NK-92 (cell line): Measurements from ENCODE around the gene PROZ.

ENCODE experiments used
- DNase-seq: peaks from one replicate; lab custom pipeline; 2025; ENCODE audit not compliant: unreplicated experiment; lab: John Stamatoyannopoulos, UW

PROZ gene

DNA sequence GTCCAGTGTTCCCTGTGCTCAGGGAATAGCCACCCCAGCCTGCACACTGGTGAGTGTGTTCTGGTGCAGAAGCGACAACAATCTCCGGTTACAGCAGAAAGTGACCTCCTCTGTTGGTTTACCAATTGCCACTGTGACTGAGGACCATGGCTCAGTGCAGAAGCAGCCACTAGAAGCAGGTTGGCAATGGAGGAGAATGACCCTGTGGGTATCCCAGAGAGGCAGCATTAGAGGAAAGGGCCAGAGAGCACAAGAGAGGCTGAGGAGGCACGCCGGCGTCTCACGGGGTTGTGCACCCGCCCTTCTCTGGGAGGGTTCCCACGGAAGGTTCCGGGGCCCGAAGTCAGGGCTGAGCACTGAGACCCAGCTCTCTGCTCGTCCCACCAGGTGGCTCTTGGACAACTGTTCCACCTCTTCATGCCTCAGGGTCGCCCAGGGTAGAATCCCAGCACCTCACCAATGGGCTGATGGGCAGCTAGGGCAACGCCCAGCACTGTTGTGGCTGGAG lies 14.0 kb downstream of the PROZ start:
- DNase-seq: no peak

DNA sequence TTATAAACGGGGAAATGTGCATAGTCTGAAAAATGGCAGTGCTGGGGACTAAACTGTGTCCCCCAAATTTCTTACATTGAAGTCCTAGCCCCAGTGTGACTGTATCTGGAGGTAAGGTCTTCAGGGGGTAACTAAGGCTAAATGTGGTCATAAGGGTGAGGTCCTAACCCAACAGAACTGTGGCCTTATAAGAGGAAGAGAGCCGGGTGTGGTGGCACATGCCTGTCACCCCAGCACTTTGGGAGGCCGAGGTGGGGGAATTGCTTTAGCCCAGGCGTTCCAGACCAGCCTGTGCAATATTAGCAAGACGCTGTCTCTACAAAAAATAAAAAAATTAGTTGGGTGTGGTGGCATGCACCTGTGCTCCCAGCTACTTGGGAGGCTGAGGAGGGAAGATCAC lies 17.8 kb downstream of the PROZ start:
- DNase-seq: no peak

DNA sequence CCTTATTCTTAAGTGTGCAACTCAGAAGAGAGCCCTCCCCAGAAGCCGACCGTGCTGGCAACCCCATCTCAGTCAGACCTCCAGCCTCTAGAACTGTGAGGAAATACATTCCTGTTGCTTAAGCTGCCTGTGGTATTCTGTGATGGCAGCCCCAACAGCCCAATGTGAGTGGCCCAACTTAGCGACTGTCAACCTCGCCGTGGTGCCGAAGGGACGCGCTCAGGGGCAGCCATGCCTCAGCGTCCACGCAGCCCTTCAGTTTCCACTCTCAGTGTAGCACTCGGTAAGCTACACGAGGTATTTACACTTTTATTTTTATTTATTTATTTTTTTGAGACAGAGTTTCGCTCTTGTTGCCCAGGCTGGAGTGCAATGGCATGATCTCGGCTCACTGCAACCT lies 18.4 kb downstream of the PROZ start:
- DNase-seq: no peak

DNA sequence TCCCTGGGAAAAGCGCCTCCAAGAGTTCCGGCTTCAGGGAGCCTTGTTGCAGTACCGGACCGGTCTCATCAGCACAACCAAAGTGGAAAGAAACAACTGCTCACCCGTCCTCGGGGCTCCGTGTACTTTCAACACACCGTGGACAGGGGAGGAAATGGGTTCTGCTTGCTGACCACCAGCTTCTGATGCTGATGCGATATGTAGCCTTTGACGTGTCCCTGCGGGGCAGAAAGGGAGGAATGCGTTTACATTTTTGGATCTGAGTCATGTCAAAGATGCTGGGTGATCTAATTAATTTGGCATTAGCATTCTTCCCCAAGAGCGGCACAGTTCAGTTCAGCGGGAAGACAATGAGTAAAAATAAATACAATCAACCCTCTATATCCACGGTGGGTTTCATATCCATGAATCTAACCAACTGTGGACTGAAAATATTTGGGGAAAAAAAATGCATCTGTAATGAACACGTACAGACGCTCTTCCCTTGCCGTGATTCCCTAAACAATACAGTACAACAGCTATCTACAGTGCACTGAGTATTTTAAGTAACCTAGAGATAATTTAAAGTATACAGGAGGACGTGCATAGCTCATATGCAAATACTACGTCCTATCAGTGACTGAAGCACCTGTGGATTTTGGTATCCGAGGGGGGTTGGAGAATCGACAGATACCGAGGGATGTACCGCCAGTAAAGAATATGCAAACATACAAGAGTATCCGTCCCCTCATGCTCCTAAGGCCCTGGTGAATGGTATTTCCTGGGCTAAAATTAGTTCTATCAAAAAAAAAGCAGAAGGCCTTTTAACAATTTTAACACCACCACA lies 19.8 kb downstream of the PROZ start:
- DNase-seq: no peak

DNA sequence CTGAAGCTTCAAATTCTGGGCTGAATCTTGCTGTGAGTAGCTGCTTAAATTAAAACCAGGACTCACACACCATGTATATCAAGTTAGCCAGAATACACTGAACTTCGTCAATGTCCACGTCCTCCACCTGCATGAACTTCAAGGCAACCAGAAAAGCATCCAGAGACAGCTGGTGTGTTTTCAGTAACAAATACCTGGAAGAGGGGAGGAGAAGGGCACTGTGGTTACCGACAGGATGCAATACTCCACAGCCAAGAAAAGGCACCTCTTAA lies 20.4 kb downstream of the PROZ start:
- DNase-seq: no peak

DNA sequence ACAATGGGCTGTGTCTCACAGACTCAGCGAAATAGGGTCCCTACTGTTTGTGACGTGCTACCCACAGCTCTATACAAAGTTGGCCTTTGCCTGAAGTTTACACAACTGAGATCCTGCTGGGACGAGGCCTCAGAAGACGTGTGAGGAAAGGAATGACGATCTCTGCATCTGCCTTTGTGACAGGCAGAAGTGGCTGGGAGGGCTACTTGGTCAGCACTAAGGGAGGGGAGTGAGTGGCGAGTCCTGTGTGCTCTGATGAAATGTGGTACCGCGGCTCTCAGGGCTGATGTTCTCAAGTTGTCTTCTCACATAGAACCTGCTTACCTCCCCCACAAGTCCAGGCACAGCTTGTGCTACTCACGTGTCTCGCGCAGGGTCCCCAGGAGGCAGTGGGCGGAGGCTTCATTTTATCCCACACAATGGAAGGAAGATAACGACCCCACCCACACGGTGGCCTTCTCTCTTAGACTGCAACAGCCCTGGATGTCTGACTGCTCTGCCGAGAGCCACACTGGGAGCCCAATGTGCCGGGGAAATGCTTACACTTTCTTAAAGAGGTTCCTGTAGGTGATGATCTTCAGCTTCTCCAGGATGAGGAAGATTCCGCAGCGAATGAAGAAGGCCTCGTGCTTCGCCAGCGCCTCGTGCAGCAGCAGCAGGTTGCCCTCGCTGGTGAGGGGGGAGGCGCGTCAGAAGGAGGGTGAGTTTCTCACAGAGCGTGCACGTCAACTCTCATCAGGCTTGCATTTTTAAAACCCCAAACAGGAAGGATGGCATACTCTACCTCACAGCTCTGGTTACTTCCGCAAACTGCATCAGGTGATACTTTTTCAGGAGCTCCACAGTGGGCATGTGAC lies 21.2 kb downstream of the PROZ start:
- DNase-seq: no peak

DNA sequence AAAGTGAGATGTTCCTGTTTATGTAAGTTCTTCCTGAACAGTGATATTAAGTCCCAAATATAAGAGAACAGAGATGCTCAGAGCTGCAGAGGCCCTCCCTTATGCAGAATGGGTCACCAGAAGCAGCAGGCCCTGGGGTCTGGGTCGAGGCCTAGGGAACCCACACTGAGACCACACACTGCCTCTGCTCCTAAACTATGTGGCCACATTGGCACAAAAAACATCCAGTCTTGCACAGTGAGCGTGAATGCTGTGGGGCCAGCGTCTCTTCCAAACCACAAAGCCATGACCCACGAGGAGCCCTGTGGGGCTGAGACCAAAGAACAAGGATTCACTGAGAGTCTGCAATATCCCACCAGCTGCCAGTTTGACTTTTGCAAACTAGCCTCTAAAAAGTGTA lies 23.6 kb downstream of the PROZ start:
- DNase-seq: no peak

DNA sequence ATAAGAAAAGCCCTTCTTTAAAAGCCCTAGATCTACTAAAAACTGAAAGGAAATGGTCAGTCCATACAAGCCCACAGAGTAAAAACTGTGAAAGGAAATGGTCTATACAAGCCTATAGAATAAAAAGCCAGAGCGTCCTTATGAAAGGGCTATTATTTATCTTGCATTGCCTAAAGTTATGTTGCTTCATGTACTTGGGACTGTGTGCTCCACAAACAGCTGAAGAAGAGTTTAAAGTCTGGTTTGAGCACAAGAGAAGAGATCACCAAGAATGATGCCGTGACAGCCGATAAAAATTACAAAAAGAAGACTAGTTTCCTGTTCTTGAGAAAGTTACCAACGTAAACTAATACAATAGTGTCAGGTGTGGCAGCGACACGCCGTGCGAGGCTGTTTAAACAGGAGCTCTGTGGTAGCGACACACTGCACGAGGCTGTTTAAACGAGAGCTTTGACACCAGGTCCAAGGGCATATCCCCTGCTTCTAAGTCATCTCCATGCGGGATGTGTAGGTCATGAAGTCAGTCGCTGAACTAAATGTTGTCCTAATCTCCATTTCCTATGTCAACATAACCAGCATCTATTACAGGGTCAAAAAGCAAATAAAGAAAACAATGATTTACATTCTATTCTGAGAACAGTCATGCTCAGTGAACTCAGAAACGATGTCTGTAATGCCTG lies 25.1 kb downstream of the PROZ start:
- no peak for DNase-seq

DNA sequence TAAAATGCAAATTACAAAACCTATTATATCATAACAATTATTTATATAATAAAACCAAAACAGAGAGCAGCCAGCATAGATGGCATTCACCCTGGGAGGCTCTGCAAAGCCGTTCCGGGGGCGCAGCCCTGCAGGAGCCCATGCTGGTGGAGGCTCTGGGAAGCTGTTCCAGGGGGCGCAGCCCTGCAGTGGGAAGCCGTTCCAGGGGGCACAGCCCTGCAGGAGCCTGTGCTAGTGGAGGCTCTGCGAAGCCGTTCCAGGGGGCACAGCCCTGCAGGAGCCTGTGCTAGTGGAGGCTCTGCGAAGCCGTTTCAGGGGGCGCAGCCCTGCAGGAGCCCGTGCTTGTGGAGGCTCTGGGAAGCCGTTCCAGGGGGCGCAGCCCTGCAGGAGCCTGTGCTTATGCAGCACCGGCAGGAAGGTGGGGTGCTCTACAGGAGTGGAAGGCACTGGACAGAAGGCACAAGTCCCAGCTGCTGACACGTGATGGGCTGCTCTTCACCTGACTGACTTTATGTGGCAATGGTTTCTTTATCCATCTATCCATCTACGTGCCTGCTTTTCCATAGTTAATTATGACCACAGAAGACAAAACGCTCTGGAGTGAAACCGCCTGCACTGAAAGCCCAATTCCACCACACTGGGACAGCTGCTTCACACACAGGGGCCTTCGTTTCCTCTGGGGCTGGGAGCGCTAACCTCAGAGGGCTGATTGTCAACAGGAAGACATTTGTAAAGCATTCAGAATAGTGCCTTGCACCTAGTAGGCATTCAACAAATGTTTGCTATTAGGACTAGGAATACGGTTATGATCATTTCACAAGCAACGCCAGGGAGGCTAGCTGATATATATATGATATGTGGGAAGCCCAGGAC lies 26.4 kb downstream of the PROZ start:
- DNase-seq: no peak

DNA sequence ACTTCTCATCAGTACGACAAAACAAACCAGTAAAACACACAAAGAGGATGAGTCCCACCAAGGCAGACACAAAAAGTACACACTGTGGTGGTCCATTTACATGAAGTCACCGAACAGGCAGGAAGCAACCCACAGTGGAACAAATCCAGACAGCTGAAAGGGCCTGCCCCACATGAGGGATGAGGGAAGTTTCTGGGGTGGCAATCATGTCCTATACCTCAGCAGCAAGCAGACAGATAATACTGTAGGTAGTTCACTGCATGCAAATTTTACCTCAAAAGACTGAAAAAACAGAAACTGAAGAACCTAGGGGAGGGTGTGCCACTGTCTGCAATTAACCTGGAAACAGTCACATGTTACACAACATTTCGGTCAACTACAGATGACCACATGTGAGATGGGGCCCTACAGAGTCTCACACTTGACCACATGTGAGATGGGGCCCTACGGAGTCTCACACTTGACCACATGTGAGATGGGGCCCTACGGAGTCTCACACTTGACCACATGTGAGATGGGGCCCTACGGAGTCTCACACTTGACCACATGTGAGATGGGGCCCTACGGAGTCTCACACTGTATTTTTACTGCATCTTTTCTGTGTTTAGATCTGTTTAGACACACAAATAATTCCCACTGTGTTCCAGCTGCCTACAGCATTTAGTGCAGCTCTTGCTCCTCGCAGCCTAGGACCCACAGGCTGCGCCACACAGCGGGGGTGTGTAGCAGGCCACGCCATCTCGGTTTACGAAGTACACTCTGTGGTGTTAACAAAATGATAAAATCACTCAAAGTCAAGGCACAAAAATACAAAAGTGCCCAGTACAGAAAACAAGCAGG lies 27.8 kb downstream of the PROZ start:
- no peak for DNase-seq

DNA sequence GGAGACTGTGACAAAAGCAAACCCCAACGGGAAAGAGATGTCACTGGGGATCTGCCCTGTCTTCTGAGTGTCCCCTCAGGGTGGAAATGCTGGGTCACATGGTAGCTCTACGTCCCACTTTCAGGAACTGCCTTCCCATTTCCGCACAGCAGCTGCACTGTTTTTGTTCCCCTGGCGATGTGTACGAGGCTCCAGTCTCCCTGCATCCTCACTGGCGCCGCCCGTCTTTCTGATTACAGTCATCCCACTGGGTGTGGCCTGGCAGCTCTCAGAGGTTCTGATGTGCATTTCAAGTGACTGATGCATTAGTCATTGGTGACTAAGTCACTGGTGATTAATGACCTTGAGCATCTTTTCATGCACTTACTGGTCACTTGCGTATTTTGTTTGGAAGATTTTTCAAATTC lies 28.8 kb downstream of the PROZ start:
- no peak for DNase-seq

DNA sequence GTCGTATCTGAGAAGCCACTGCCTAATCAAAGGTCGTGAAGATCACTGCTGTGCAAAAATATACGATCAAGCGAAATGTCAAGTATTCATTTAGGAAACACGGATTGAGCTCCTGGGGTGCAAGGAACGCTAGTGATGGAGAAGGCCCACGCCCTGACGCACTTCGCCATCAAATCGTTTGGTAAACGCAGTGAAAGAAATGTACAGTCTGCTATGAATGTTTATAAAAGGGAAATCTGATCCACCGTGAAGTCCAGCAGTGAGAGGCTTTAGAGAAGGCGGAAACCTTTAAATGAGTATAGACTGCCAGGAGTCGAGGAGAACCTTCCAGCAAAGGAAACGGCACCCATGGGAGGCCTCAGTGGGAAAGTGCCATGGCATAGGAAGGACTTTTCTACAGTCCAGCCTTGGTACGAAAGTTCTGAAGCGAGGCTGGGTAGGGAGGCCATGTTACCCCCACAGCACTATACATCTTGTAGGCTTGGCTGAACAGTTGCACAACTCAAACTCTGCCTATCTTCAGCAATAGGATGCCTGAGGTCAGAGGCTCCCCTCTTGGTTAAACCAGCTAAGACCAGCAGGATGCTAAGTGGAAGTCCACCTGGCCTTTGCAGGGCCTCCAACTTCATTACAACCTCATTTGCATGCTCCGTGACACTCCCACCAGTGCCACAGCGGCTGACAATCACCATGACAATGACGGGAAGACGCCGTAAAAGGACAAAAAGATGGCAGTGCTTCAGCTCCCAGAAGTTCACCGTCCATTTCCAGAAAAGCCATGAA lies 29.6 kb downstream of the PROZ start:
- no peak for DNase-seq

DNA sequence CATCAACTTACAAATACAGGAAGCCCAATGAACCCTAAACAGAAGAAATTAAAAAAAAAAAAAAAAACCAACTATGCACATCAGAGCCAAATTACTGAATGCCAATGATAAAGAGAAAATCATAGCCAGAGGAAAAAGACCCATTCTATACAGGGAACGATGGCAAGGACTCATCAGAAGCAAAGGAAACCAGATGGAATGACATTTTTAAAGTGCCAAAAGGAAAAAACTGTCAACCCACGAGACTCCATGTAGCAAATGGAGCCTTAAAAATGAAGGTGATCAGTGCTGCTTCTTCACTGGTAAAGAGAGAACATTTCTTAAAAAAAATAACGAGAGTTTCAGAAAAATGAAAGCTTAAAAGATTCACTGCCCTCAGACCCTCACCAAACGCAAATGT lies 31.7 kb downstream of the PROZ start:
- no peak for DNase-seq

DNA sequence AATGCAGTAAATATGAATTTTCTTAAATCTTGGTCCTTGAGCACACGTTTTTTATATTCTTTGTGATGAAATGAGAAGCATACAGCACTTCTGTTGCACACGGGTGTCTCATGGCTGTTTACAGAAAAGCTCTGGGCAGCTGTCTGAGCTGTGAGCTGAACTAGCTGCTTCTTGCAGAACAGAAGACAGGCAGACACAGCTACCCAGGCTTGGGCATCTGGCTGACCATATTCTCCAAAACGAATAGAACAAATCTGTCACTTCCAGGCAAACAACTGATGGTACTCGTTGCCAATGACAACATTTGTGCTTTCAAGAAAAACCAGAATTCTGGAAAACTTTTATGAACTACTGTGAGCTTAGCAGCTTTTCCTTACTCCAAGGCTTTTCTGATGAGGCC lies 33.8 kb downstream of the PROZ start:
- DNase-seq: no peak

DNA sequence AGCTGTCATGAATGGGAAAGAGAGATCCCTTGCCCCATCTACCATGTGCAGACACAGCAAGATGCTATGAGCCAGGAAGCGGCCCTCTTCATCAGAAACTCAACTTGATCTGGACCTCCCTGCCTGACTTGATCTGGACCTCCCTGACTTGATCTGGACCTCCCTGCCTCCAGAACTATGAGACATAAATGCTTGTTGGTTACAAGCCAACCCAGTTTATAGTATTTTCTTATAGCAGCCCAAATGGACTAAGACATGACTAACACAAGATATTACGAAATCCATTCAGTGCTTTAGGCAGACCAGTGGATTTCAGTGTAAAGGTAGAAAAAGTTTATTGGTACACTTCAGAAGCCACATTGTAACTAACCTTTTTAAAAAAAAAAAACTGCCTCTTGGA lies 34.5 kb downstream of the PROZ start:
- DNase-seq: no peak

DNA sequence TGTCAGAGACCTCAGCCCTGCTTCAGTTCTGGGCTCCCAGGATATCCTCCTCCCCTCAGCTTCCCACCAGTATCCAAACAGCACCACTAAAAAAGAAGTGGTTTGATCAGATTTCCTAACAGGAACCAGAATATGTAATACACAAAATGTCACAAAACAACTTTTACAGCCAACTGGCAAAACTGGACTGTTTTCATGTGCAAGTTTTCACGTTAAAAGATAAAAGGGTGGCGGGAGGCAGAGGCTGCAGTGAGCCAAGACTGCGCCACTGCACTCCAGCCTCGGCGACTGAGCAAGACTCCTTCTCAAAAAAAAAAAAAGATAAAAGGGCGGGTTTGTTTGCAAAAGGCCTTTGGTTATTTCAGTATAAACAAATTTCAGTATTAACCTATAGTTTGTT lies 36.9 kb downstream of the PROZ start:
- DNase-seq: no peak

DNA sequence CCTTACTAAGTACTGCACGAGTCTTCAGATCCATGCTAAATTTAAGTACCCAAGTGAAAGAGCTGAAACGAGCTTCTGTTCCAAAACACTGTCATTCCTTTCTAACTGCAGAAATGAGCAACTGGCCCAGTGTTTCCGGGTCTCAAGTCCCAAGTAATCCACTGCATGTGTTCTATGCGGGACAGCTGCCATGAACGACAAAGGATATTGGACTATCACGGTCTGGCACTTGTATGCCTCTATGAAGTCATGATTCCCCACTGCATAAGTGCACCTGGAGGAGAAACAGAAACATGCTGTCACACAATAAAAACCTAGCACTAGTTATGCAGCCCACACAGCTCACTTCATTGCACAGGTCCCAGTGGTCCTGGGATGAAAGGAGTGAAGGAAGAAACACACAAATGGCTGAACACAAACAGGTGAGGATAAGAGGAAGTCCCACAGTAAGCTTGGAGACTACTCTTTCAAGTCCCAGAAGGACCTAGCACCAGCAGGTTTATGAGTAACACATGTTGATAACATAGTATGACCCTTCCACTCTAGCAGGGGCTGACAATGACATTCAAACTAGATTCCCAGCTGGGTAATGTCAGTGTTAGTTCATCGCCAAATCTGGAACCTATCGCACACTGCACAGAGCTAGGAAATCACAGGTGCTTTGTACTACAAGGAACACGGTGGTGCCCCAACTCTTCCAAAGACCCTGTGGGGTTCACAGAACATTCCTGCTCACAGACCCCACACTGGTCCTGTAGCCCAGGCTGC lies 38.7 kb downstream of the PROZ start:
- no peak for DNase-seq

DNA sequence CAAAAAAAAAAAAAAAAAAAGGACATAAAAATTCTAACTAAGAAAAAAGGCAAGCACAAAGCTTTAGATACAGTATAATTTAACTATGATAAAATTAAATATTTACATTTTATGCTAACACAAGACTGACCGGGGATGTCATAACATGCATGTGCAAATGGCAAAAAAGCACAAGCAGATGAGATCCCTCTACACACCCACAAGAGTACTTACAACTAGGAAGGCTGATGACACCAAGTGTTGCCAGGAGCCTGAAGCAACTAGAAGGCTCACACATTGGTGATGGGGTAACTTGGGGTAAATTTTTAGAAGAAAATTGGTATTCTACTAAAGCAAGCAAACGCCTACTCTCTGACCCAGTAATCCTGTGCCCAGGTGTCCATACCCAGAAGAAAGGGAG lies 43.4 kb downstream of the PROZ start:
- DNase-seq: no peak

DNA sequence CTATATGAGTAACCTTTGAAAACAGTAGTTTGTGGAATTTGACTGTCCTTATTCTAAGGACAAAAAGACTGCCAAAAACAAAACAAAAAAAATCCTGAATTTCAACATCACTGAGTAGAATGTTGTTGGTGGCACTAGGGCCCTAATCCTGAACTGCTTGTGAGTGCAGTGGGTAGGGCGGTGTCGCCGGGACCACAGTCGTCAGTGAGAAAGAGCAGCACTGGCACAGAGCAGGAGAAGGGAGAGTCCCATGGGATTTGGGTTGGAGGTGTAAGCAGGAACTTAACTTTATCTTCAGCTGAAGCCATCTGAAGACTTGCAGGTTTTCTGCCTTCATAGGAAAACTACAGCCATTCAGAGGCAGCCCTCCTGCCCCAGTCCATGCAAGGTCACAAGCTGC lies 44.5 kb downstream of the PROZ start:
- DNase-seq: no peak
